Coronary artery (tissue), 2 donors: ENCODE data around the gene NIT2.
"Not testable (repeated sequence)": the region's sequence is repeated elsewhere in the genome, so short reads cannot be mapped to it uniquely, and the experiment has no call there.

ENCODE experiments used
- DNase-seq: peaks from one replicate; pipeline ENCODE4 v3.0.0-alpha.2; 2017; ENCODE audit warnings: low spot score
- H3K27ac ChIP-seq, 2 donors: fragments of 200-600 bp; sonication (generic); one replicate each; pipeline ENCODE4 v1.5.1; 2016 to 2019
- H3K4me3 ChIP-seq: fragments of 200-600 bp; sonication (generic); 2 replicates; pipeline ENCODE4 v1.5.1; 2016; ENCODE audit warnings: mild to moderate bottlenecking, moderate library complexity
- CTCF ChIP-seq: fragments of 200-600 bp; sonication (generic); IDR thresholded peaks from one replicate; pipeline ENCODE4 v1.5.1; 2019; ENCODE audit warnings: antibody characterized with exemption

NIT2 gene

GRCh38 chr3:100338911-100339310, 4.4 kb downstream of the NIT2 start:
- TF ChIP-seq CTCF = no peak
- Histone ChIP-seq H3K27ac (no peak overlapping the region), H3K4me3 (no peak overlapping the region)
- no peak for DNase-seq

- Histone ChIP-seq H3K27ac (no peak overlapping the region), H3K4me3 (no peak overlapping the region)
- TF ChIP-seq CTCF = no peak
- no peak for DNase-seq
Measured at GRCh38 chr3:100339786-100340185, 5.2 kb downstream of the NIT2 start.

GRCh38 chr3:100340527-100340926, 6.0 kb downstream of the NIT2 start:
- no peak for TF ChIP-seq CTCF
- no peak for DNase-seq
- Histone ChIP-seq H3K27ac (no peak overlapping the region), H3K4me3 (no peak overlapping the region)

GRCh38 chr3:100348727-100349126, 14.2 kb downstream of the NIT2 start:
- Histone ChIP-seq H3K27ac (no peak overlapping the region), H3K4me3 (no peak overlapping the region)
- no peak for DNase-seq
- no peak for TF ChIP-seq CTCF

- DNase-seq, H3K27ac ChIP-seq, H3K4me3 ChIP-seq: not testable (repeated sequence)
Measured at GRCh38 chr3:100351770-100352169, 17.2 kb downstream of the NIT2 start.

DNA sequence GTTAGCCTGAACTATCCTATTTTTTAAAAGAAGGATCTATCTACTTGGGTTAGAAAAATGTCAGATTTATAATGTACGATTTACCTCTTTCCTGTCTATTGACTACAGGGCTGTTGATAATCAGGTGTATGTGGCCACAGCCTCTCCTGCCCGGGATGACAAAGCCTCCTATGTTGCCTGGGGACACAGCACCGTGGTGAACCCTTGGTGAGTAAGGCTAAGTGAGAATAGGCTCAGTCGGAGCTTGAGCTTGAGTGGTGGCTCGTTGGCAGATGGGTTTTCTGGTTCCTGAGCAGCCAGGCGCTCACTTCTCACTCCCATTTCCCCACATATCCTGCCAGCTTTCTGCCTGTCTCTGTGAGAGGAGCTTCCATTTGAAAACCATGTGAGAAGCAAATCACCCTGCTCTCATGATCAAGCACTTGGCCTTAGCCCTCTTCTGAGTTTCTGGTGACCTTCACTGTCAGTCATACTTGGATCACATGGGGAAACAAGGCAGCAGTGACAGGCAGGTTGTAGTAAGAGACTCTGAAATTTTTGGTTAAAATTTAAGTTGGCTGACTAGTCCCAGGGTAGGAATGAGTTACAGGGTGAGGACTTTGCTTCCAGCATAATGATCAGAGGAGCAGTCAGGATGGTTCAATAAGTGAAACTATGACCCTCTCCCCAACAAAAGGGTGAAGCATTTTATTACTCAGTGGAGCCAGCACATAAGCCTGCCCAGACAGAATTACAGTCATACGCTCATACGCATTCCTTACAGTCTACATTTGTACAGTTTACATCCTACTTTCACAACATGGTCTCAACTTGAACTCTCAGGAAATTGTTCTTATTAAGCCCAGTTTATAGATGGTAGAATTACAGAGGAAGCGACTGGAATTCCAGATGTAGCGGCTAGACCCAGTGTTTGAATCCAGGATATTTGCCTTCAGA, 18.0 kb downstream of the NIT2 start:
- TF ChIP-seq CTCF = no peak
- Histone ChIP-seq H3K27ac (no peak overlapping the region), H3K4me3 (no peak overlapping the region)
- DNase-seq = no peak

DNA sequence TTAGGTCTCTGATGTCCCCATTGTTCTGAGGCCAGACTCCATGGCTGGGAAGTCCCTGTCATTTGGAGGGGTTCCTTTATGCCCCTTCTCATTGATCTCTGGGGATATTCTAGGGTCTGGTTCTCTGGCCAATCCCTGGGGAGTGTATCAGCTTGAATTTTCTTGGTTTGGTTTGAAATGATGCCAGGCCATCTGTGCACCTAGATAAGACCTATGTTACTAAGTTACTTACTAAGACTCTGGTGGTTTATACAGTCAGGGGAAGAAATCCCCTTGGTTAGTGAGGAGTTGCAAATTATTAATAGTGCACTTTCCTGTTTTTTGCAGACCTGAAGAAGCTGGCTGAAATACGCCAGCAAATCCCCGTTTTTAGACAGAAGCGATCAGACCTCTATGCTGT, 20.3 kb downstream of the NIT2 start:
- TF ChIP-seq CTCF = no peak
- Histone ChIP-seq H3K4me3 (no peak overlapping the region), H3K27ac (no peak overlapping the region)
- DNase-seq = no peak
